Mesodermal cell (in vitro differentiated cells): ENCODE results near the gene CMTM2. TPM values are rescaled to one million over a fixed set of nuclear protein-coding genes. Genes with fewer than 3 reads are reported as not detected.

Experiments used
- H3K27ac ChIP-seq: 2 replicates; pipeline ENCODE4 v1.7.0; 2013; ENCODE audit warnings: mild to moderate bottlenecking, low read depth, low read length, moderate library complexity; ENCODE audit not compliant: severe bottlenecking
- H3K36me3 ChIP-seq: 2 replicates; pipeline ENCODE4 v1.7.1; 2013; ENCODE audit warnings: mild to moderate bottlenecking, low read length, moderate library complexity; ENCODE audit not compliant: control insufficient read depth, insufficient read depth
- H3K4me1 ChIP-seq: one replicate; pipeline ENCODE4 v1.7.1; 2013; ENCODE audit warnings: mild to moderate bottlenecking, low read length; ENCODE audit not compliant: insufficient read depth, control insufficient read depth, poor library complexity, severe bottlenecking
- H3K4me3 ChIP-seq: 2 replicates; pipeline ENCODE4 v1.7.0; 2013; ENCODE audit warnings: low read length, control low read depth, mild to moderate bottlenecking; ENCODE audit not compliant: insufficient read depth, poor library complexity, severe bottlenecking; ENCODE audit errors: extremely low read depth
- H3K9me3 ChIP-seq: 2 replicates; pipeline ENCODE4 v1.7.1; 2013; ENCODE audit warnings: mild to moderate bottlenecking, low read length, moderate library complexity; ENCODE audit not compliant: control insufficient read depth
- WGBS, 2 experiments: methylation state at CpG; one replicate each; pipeline ENCODE4 v1.1.5; 2013; ENCODE audit warnings: missing lambda C conversion rate in 2 of 2; ENCODE audit not compliant: insufficient coverage in 2 of 2; 5-methylcytosine and 5-hydroxymethylcytosine counted together
- polyA plus RNA-seq, 2 experiments: library from polyadenylated mRNA; stranded (reverse); fragments of 50-300 nt; gene quantifications; one replicate each; pipeline ENCODE4 v1.2.3, GENCODE V29; 2013

CMTM2 gene
- polyA plus RNA-seq (2013, experiment 1 of 2): not detected
- polyA plus RNA-seq (2013, experiment 2 of 2): not detected

GRCh38 chr16:66578651-66579531 is at the start of gene CMTM2:
CMTM2 (plus strand) TSS chr16:66579463; CDS start chr16:66579608, 145 bp downstream.
- Histone ChIP-seq H3K4me1 (peaks cover 10% of the 10 kb centered on the region), H3K27ac (no peak within 1 kb of the TSS), H3K4me3 (no peak within 1 kb of the TSS), H3K9me3 (no peaks in the 10 kb centered on the region), H3K36me3 (no peaks in the 10 kb centered on the region)
- WGBS, 2 experiments: 42 to 49% methylated on average over 74 to 75 of the region's 77 CpGs

- 92 to 94% methylated on average over 6 of the region's 6 CpGs for WGBS, 2 experiments
- Histone ChIP-seq H3K9me3 (no peaks in the 10 kb centered on the region), H3K36me3 (peaks cover 9% of the 10 kb centered on the region), H3K27ac (no peak overlapping the region), H3K4me3 (no peak overlapping the region), H3K4me1 (no peaks in the 10 kb centered on the region)
Observed at GRCh38 chr16:66529475-66529874, 49.8 kb upstream of the CMTM2 start.

- Histone ChIP-seq H3K4me3 (no peak overlapping the region), H3K36me3 (peaks cover 6% of the 10 kb centered on the region), H3K9me3 (no peaks in the 10 kb centered on the region), H3K4me1 (no peaks in the 10 kb centered on the region), H3K27ac (no peak overlapping the region)
- WGBS, 2 experiments: 83 to 93% methylated on average over 1 of the region's 1 CpG
Observed at GRCh38 chr16:66534376-66534799, 44.9 kb upstream of the CMTM2 start.

- Histone ChIP-seq H3K4me3 (no peak overlapping the region), H3K4me1 (no peaks in the 10 kb centered on the region), H3K27ac (no peak overlapping the region), H3K36me3 (no peaks in the 10 kb centered on the region), H3K9me3 (no peaks in the 10 kb centered on the region)
- 89 to 100% methylated on average over 2 to 3 of the region's 4 CpGs for WGBS, 2 experiments
Observed at GRCh38 chr16:66536525-66536924, 42.7 kb upstream of the CMTM2 start.

- no peaks in the 10 kb centered on the region for H3K36me3 ChIP-seq
- H3K4me1 ChIP-seq: peaks cover 4% of the 10 kb centered on the region
- no peak overlapping the region for H3K27ac ChIP-seq
- 93 to 100% methylated on average over 2 of the region's 2 CpGs for WGBS, 2 experiments
- H3K4me3 ChIP-seq: no peak overlapping the region
- H3K9me3 ChIP-seq: no peaks in the 10 kb centered on the region
Observed at GRCh38 chr16:66537236-66537635, 42.0 kb upstream of the CMTM2 start.

- 91 to 92% methylated on average over 2 to 3 of the region's 5 CpGs for WGBS, 2 experiments
- Histone ChIP-seq H3K4me1 (peaks cover 4% of the 10 kb centered on the region), H3K9me3 (no peaks in the 10 kb centered on the region), H3K36me3 (no peaks in the 10 kb centered on the region), H3K4me3 (no peak overlapping the region), H3K27ac (no peak overlapping the region)
Observed at GRCh38 chr16:66538910-66539309, 40.4 kb upstream of the CMTM2 start.

GRCh38 chr16:66539623-66540469 is 39.4 kb upstream of the CMTM2 start:
- H3K36me3 ChIP-seq: no peaks in the 10 kb centered on the region
- H3K9me3 ChIP-seq: no peaks in the 10 kb centered on the region
- WGBS, 2 experiments: 94 to 100% methylated on average over 1 to 3 of the region's 3 CpGs
- H3K4me3 ChIP-seq: no peak overlapping the region
- no peak overlapping the region for H3K27ac ChIP-seq
- H3K4me1 ChIP-seq: peaks cover 4% of the 10 kb centered on the region

GRCh38 chr16:66541388-66542355 is 37.6 kb upstream of the CMTM2 start:
- Histone ChIP-seq H3K36me3 (peaks cover 4% of the 10 kb centered on the region), H3K4me3 (no peak overlapping the region), H3K9me3 (no peaks in the 10 kb centered on the region), H3K27ac (no peak overlapping the region), H3K4me1 (peaks cover 4% of the 10 kb centered on the region)
- 87 to 92% methylated on average over 14 to 15 of the region's 18 CpGs for WGBS, 2 experiments

- 85 to 92% methylated on average over 2 to 3 of the region's 3 CpGs for WGBS, 2 experiments
- H3K4me1 ChIP-seq: peaks cover 4% of the 10 kb centered on the region
- H3K27ac ChIP-seq: no peak overlapping the region
- no peaks in the 10 kb centered on the region for H3K9me3 ChIP-seq
- peaks cover 4% of the 10 kb centered on the region for H3K36me3 ChIP-seq
- H3K4me3 ChIP-seq: no peak overlapping the region
Observed at GRCh38 chr16:66542396-66542795, 36.9 kb upstream of the CMTM2 start.

- Histone ChIP-seq H3K27ac (no peak overlapping the region), H3K4me1 (peaks cover 4% of the 10 kb centered on the region), H3K36me3 (peaks cover 7% of the 10 kb centered on the region), H3K4me3 (no peak overlapping the region), H3K9me3 (no peaks in the 10 kb centered on the region)
- WGBS, 2 experiments: 90 to 96% methylated on average over 4 to 6 of the region's 6 CpGs
Observed at GRCh38 chr16:66543541-66543940, 35.7 kb upstream of the CMTM2 start.
